ENCODE measurements around the gene TRMT44.
"Not testable (repeated sequence)": the region's sequence is repeated elsewhere in the genome, so short reads cannot be mapped to it uniquely, and the experiment has no call there.

DNA sequence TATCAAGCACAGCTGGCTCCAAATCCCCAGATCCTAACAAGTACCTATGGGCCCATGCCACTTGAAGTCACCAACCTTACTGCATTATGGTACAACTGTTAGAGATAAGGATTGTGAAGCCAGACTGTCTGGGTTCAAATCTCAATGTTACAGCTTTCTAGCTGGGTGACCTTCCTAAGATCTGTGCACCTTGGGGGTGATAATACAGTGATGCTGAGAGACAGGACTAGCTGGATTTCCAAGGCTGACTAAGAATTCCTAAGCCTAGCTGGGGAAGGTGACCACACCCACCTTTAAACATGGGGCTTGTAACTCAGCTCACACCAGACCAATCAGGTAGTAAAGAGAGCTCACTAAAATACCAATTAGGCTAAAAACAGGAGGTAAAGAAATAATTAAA is 20.4 kb upstream of the TRMT44 start:
- TF ChIP-seq, protein P1, sequence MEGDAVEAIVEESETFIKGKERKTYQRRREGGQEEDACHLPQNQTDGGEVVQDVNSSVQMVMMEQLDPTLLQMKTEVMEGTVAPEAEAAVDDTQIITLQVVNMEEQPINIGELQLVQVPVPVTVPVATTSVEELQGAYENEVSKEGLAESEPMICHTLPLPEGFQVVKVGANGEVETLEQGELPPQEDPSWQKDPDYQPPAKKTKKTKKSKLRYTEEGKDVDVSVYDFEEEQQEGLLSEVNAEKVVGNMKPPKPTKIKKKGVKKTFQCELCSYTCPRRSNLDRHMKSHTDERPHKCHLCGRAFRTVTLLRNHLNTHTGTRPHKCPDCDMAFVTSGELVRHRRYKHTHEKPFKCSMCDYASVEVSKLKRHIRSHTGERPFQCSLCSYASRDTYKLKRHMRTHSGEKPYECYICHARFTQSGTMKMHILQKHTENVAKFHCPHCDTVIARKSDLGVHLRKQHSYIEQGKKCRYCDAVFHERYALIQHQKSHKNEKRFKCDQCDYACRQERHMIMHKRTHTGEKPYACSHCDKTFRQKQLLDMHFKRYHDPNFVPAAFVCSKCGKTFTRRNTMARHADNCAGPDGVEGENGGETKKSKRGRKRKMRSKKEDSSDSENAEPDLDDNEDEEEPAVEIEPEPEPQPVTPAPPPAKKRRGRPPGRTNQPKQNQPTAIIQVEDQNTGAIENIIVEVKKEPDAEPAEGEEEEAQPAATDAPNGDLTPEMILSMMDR (IDR thresholded peaks at IDR 0.05), result not testable (repeated sequence)
- not testable (repeated sequence) for TF ChIP-seq POLR2A (IDR thresholded peaks at IDR 0.05)

Measured in adrenal gland (tissue), 5 donors.